Right atrium auricular region (tissue), 2 donors: ENCODE results near the gene GPRC5B. TPM values are rescaled to one million over a fixed set of nuclear protein-coding genes. Genes with fewer than 3 reads are reported as not detected.

Experiments
- DNase-seq: peaks from one replicate; pipeline ENCODE4 v3.0.0-alpha.2; 2019; ENCODE audit warnings: low spot score
- H3K27ac ChIP-seq, 2 donors: fragments of 200-600 bp; sonication (generic); 1 replicate in 1 of 2; 2 replicates in 1 of 2; pipeline ENCODE4 v1.5.1; 2016 to 2019
- H3K27me3 ChIP-seq, 2 donors: fragments of 200-600 bp; sonication (generic); one replicate each; pipeline versions ENCODE4 v1.5.1 to v1.6.0; 2017 to 2019
- H3K36me3 ChIP-seq: fragments of 200-600 bp; sonication (generic); one replicate; pipeline ENCODE4 v1.5.1; 2016
- H3K4me1 ChIP-seq, 2 donors: fragments of 200-600 bp; sonication (generic); one replicate each; pipeline versions ENCODE4 v1.5.1 to v1.6.0; 2017 to 2019
- H3K4me3 ChIP-seq, 2 donors: fragments of 200-600 bp; sonication (generic); 1 replicate in 1 of 2; 2 replicates in 1 of 2; pipeline ENCODE4 v1.5.1; 2017 to 2019; ENCODE audit warnings: mild to moderate bottlenecking in 1 of 2, moderate library complexity in 1 of 2
- H3K9me3 ChIP-seq, 2 donors: fragments of 200-600 bp; sonication (generic); one replicate each; pipeline ENCODE4 v1.5.1; 2019
- total RNA-seq, 2 donors: library from RNA; depleted of rRNA; stranded (reverse); fragments of >200 nt; gene quantifications; one replicate each; pipeline ENCODE4 v1.1.0, GENCODE V29; 2016
- TF ChIP-seq, protein P1 (sequence below), 2 donors: fragments of 200-600 bp; sonication (generic); IDR thresholded peaks; one replicate each; pipeline ENCODE4 v1.5.1; 2019; ENCODE audit warnings: antibody characterized with exemption in 2 of 2

The GPRC5B gene
- total RNA-seq, 2 donors from 2014 or later, result 39.4 to 40.0 TPM

DNA sequence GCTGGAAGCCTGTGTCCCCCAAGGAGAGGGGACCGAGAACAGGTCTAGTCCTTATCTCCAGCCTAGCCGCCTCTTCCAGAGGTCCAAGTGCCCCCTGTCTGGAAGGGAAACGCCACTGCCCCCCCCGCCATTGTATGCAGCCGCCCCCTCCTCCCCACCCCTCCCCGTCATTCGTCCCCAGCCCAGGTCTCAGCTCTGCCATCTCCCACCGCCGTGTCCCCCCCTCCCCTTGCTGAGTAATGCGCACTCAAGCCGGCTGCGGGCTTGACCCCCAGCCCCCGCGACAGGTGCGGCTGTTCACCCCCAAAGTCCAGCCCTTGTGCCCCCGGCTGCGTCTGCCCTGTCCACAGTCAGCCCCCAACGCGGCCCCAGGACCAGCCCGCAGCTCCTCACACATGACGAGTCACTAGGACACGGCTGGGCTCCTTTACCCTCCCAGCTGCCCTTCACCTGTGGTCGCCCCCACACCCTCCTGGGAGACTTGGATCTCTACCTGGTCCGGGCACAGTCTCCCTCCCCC is 622 bp downstream of the GPRC5B start:
- peaks cover 6% of the 10 kb centered on the region for H3K36me3 ChIP-seq
- DNase-seq, result no peak
- peak overlapping the region; percentile 83 to 90 for H3K27ac ChIP-seq
- H3K4me3 ChIP-seq, result peak overlapping the region; percentile 72 to 82
- no peaks in the 10 kb centered on the region for H3K9me3 ChIP-seq
- H3K4me1 ChIP-seq, result peaks cover 0 to 44% of the 10 kb centered on the region in 2 donors
- TF ChIP-seq, protein P1, sequence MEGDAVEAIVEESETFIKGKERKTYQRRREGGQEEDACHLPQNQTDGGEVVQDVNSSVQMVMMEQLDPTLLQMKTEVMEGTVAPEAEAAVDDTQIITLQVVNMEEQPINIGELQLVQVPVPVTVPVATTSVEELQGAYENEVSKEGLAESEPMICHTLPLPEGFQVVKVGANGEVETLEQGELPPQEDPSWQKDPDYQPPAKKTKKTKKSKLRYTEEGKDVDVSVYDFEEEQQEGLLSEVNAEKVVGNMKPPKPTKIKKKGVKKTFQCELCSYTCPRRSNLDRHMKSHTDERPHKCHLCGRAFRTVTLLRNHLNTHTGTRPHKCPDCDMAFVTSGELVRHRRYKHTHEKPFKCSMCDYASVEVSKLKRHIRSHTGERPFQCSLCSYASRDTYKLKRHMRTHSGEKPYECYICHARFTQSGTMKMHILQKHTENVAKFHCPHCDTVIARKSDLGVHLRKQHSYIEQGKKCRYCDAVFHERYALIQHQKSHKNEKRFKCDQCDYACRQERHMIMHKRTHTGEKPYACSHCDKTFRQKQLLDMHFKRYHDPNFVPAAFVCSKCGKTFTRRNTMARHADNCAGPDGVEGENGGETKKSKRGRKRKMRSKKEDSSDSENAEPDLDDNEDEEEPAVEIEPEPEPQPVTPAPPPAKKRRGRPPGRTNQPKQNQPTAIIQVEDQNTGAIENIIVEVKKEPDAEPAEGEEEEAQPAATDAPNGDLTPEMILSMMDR (IDR thresholded peaks at IDR 0.05), result no peak
- H3K27me3 ChIP-seq, result no peaks in the 10 kb centered on the region

DNA sequence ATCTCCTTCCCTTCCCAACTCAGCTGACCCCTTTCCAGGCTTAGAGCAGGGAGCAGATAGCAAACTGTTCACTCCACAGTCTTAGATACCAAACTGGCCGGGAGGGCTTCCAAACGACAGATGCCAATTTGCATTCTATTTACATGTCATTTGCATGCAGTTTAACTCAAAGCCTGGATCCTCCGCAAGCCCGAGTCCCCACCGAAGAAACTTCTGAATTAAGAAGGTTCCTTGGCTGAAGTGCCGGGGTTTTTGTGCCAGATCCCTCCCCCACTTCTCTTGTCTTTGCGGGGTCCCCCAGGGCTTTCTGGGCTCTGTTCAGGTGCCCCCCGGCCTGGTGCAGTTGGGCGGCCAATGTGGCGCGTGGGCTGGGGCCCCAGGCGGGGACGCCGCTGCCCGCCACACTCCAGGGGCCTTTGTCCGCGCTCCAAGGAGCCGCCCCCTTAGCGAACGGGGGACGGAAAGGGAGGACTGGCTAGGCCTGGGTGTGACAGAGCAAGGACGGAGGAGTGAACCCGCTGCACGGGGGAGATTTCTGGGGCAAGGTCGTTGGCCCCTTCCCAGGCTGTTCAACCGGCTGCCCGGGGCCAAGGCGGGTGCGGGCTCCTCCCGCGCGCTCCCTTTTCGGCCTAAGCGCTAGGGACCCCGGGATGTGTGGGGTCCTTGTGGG is 1.2 kb downstream of the GPRC5B start:
- Histone ChIP-seq H3K36me3 (peaks cover 6% of the 10 kb centered on the region), H3K4me3 (peak overlapping the region; percentile 72 to 82), H3K27me3 (no peaks in the 10 kb centered on the region), H3K4me1 (peaks cover 0 to 50% of the 10 kb centered on the region in 2 donors), H3K9me3 (no peaks in the 10 kb centered on the region), H3K27ac (peak overlapping the region; percentile 83 to 90)
- peak; percentile 63 for DNase-seq
- TF ChIP-seq, protein P1 (IDR thresholded peaks at IDR 0.05), result no peak

DNA sequence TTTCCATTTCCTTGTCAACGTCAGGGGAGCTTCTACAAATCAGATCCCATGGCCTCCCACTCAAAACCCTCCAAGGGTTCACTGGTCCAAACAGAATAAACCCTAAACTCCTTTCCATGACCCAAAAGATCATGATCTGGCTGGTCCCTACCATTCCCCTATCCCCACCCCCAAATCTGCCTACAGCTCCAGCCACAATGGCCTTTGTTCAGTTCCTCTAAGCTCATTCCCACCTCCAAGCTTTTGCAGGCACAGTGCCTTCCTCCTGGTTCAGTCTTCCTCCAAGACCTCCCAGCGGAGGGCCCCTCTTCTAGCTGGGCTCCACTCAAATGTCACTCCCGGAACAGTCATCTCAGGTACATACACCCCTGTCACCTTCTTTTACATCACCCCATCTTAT is 2.0 kb downstream of the GPRC5B start:
- Histone ChIP-seq H3K4me3 (peak overlapping the region; percentile 72 to 82), H3K36me3 (peaks cover 6% of the 10 kb centered on the region), H3K27me3 (no peaks in the 10 kb centered on the region), H3K4me1 (peaks cover 0 to 56% of the 10 kb centered on the region in 2 donors), H3K9me3 (no peaks in the 10 kb centered on the region), H3K27ac (peak overlapping the region; percentile 83 to 90)
- DNase-seq, result no peak
- TF ChIP-seq, protein P1 (IDR thresholded peaks at IDR 0.05), result no peak

DNA sequence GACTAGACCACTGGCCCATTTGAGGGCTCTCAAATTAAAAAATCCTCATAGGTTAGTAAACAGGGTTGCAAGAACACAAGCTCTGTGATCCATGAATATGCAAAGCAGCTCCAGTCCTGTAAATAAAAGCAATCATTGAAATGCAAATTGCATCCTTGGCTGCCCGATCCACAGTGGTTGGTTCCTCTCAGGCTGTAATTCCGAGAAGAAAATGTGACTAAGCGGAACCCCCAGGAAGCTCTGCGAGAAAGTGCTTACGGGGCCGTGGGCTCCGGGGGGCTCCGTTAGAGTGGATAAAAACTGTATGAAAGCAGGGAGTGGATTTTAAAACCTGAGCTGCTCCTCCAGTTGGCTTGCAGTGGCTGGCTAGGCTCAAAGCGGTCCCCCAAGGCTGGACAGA is 2.5 kb downstream of the GPRC5B start:
- TF ChIP-seq, protein P1 (IDR thresholded peaks at IDR 0.05), result no peak
- Histone ChIP-seq H3K9me3 (no peaks in the 10 kb centered on the region), H3K4me3 (peak overlapping the region in 1 of 2 donors; percentile 82), H3K27ac (peak overlapping the region; percentile 83 to 90), H3K27me3 (no peaks in the 10 kb centered on the region), H3K36me3 (peaks cover 6% of the 10 kb centered on the region), H3K4me1 (peaks cover 0 to 61% of the 10 kb centered on the region in 2 donors)
- DNase-seq, result no peak

DNA sequence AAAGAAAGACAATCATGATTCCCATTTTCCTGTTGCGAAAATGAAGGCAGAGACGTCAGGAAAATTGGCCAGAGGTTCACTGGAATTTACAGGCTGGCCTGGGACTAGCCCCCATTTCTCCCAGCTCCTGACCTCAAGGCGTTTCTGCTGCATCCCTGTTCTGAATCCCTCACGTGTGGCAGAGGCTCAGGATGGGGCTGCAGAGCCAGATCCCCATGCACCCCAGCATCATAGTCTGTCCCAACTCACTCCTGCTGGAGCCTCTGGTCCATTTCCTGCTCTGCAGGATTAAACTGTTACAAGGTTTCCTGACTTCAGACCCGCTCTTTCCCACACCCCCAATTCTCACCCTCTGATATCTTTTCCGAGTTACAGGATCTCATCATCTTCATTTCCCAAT is 2.9 kb downstream of the GPRC5B start:
- Histone ChIP-seq H3K4me3 (peak overlapping the region in 1 of 2 donors; percentile 82), H3K4me1 (peaks cover 0 to 65% of the 10 kb centered on the region in 2 donors), H3K36me3 (peaks cover 6% of the 10 kb centered on the region)

More for the DNA sequence above, 2.9 kb downstream of the GPRC5B start:
- TF ChIP-seq, protein P1 (IDR thresholded peaks at IDR 0.05), result no peak
- no peaks in the 10 kb centered on the region for H3K9me3 ChIP-seq
- H3K27me3 ChIP-seq, result no peaks in the 10 kb centered on the region
- peak overlapping the region in 1 of 2 donors; percentile 90 for H3K27ac ChIP-seq
- DNase-seq, result no peak
